Testis (tissue), 2 donors: ENCODE results near the gene USP36.

ENCODE experiments used
- CTCF ChIP-seq, 3 experiments: fragments of 450-650 bp in 2 of 3; fragments of 200-600 bp in 1 of 3; sonication (generic) in 1 of 3; IDR thresholded peaks; one replicate each; pipeline ENCODE4 v1.5.1; 2016 to 2019; ENCODE audit warnings: antibody characterized with exemption in 3 of 3, mild to moderate bottlenecking in 2 of 3, moderate library complexity in 1 of 3
- POLR2A ChIP-seq: fragments of 450-650 bp; IDR thresholded peaks from one replicate; pipeline ENCODE4 v1.6.1; 2017; ENCODE audit warnings: antibody characterized with exemption, mild to moderate bottlenecking, moderate library complexity

- TF ChIP-seq CTCF (IDR thresholded peaks at IDR 0.05) (no peak), POLR2A (no peak)
These were observed 42.7 kb downstream of the USP36 start for GRCh38 chr17:78797691-78798585.
